HEK293 (cell line): ENCODE measurements around the gene MCTP1.

Experiments
- CTCF ChIA-PET: fragments of 350-600 bp; formaldehyde crosslinking; extraction: SDS; loops from one replicate; lab custom pipeline; 2021; ENCODE audit warnings: antibody characterized with exemption; lab: Yijun Ruan, JAX
- POLR2A ChIA-PET: fragments of 300-600 bp; formaldehyde crosslinking; extraction: SDS; loops from one replicate; lab custom pipeline; 2020; ENCODE audit warnings: antibody characterized with exemption, inconsistent platforms; lab: Yijun Ruan, JAX
- H3K27ac ChIP-seq: fragments of 200-500 bp; sonication (Bioruptor generic); 2 replicates; pipeline ENCODE4 v1.5.1; 2014; ENCODE audit warnings: low read depth, low read length, control low read depth, inconsistent platforms; ENCODE audit errors: extremely low read depth
- H3K36me3 ChIP-seq, 2 experiments: fragments of 200-500 bp in 1 of 2; sonication (Bioruptor generic) in 1 of 2; 1 replicate in 1 of 2; 2 replicates in 1 of 2; pipeline ENCODE4 v1.5.1; 2014 to 2017; ENCODE audit warnings: inconsistent platforms in 2 of 2, low read length in 2 of 2; ENCODE audit not compliant: control insufficient read depth in 2 of 2, insufficient read depth in 1 of 2
- H3K4me1 ChIP-seq: fragments of 200-500 bp; sonication (Bioruptor generic); 2 replicates; pipeline ENCODE4 v1.5.1; 2014; ENCODE audit warnings: mild to moderate bottlenecking, low read length, inconsistent platforms; ENCODE audit not compliant: control insufficient read depth, insufficient read depth
- H3K4me3 ChIP-seq: 2 replicates; pipeline ENCODE4 v1.5.1; 2011; ENCODE audit warnings: low read depth, mild to moderate bottlenecking, control low read depth, low read length, moderate library complexity
- H3K9me3 ChIP-seq: fragments of 200-500 bp; sonication (Bioruptor generic); 2 replicates; pipeline ENCODE4 v1.5.1; 2014; ENCODE audit warnings: low read depth, low read length, inconsistent platforms; ENCODE audit not compliant: control insufficient read depth, insufficient read depth
- EGR2 ChIP-seq: fragments of 450-650 bp; formaldehyde crosslinking; IDR thresholded peaks from 2 replicates; pipeline ENCODE4 v1.5.1; 2016; ENCODE audit warnings: low read depth, missing biosample characterization, missing genetic modification characterization
- GLIS2 ChIP-seq: fragments of 450-650 bp; formaldehyde crosslinking; IDR thresholded peaks from 2 replicates; pipeline ENCODE4 v1.5.1; 2016; ENCODE audit warnings: missing biosample characterization, missing genetic modification characterization
- PRDM4 ChIP-seq: fragments of 450-650 bp; formaldehyde crosslinking; IDR thresholded peaks from 2 replicates; pipeline ENCODE4 v1.5.1; 2017; ENCODE audit warnings: missing biosample characterization, missing genetic modification characterization
- REST ChIP-seq: fragments of 450-650 bp; formaldehyde crosslinking; IDR thresholded peaks from 2 replicates; pipeline ENCODE4 v1.5.1; 2016; ENCODE audit warnings: missing biosample characterization, missing genetic modification characterization
- SALL2 ChIP-seq: fragments of 450-650 bp; formaldehyde crosslinking; IDR thresholded peaks from 2 replicates; pipeline ENCODE4 v1.5.0; 2017; ENCODE audit warnings: missing biosample characterization, mild to moderate bottlenecking, missing genetic modification characterization, borderline replicate concordance
- ZBTB11 ChIP-seq: fragments of 450-650 bp; formaldehyde crosslinking; conservative IDR thresholded peaks from 2 replicates; pipeline ENCODE4 v1.5.1; 2016; ENCODE audit warnings: low read depth, missing biosample characterization, missing genetic modification characterization
- ZBTB48 ChIP-seq: fragments of 450-650 bp; formaldehyde crosslinking; IDR thresholded peaks from 2 replicates; pipeline ENCODE4 v1.5.1; 2016; ENCODE audit warnings: missing biosample characterization, missing genetic modification characterization
- ZFP69B ChIP-seq: fragments of 450-650 bp; formaldehyde crosslinking; IDR thresholded peaks from 2 replicates; pipeline ENCODE4 v1.5.1; 2016; ENCODE audit warnings: missing biosample characterization, missing genetic modification characterization
- ZNF133 ChIP-seq: fragments of 450-650 bp; formaldehyde crosslinking; IDR thresholded peaks from 2 replicates; pipeline ENCODE4 v1.5.1; 2016; ENCODE audit warnings: missing biosample characterization, missing genetic modification characterization
- ZNF274 ChIP-seq, 2 experiments: fragments of 200-500 bp in 1 of 2; fragments of 450-650 bp in 1 of 2; sonication (Bioruptor generic) in 1 of 2; formaldehyde crosslinking in 1 of 2; IDR thresholded peaks; 2 replicates each; pipeline versions ENCODE4 v1.5.1 to v1.6.1; 2014 to 2016; ENCODE audit warnings: borderline replicate concordance in 1 of 2, inconsistent platforms in 1 of 2, low read length in 1 of 2, missing biosample characterization in 1 of 2, missing genetic modification characterization in 1 of 2
- ZNF280D ChIP-seq: fragments of 450-650 bp; formaldehyde crosslinking; IDR thresholded peaks from 2 replicates; pipeline ENCODE4 v1.5.1; 2016; ENCODE audit warnings: missing biosample characterization, missing genetic modification characterization
- ZNF394 ChIP-seq: fragments of 450-650 bp; formaldehyde crosslinking; IDR thresholded peaks from 2 replicates; pipeline ENCODE4 v1.5.1; 2016; ENCODE audit warnings: missing biosample characterization, missing genetic modification characterization, mild to moderate bottlenecking, moderate library complexity, borderline replicate concordance
- ZNF433 ChIP-seq: fragments of 450-650 bp; formaldehyde crosslinking; IDR thresholded peaks from 2 replicates; pipeline ENCODE4 v1.5.1; 2016; ENCODE audit warnings: missing biosample characterization, missing genetic modification characterization, low read depth
- ZNF558 ChIP-seq: fragments of 450-650 bp; formaldehyde crosslinking; IDR thresholded peaks from 2 replicates; pipeline ENCODE4 v1.5.1; 2016; ENCODE audit warnings: missing biosample characterization, missing genetic modification characterization
- ZNF621 ChIP-seq: fragments of 450-650 bp; formaldehyde crosslinking; IDR thresholded peaks from 2 replicates; pipeline ENCODE4 v1.5.1; 2017; ENCODE audit warnings: missing biosample characterization, missing genetic modification characterization
- ZNF677 ChIP-seq: fragments of 450-650 bp; IDR thresholded peaks from 2 replicates; pipeline ENCODE4 v1.5.0; 2018; ENCODE audit warnings: missing biosample characterization, mild to moderate bottlenecking, missing genetic modification characterization, moderate library complexity
- ZNF785 ChIP-seq: fragments of 450-650 bp; formaldehyde crosslinking; IDR thresholded peaks from 2 replicates; pipeline ENCODE4 v1.5.1; 2016; ENCODE audit warnings: missing biosample characterization, missing genetic modification characterization
- ZSCAN16 ChIP-seq: fragments of 450-650 bp; formaldehyde crosslinking; IDR thresholded peaks from 2 replicates; pipeline ENCODE4 v1.5.1; 2016; ENCODE audit warnings: missing biosample characterization, missing genetic modification characterization

Gene MCTP1

GRCh38 chr5:94807985-94808384, 476.9 kb downstream of the MCTP1 start (continued):
- TF ChIP-seq ZNF280D (tag by site-specific recombination) (no peak), ZNF677 (tag by site-specific recombination) (no peak)

- Histone ChIP-seq H3K36me3 (no peaks in the 10 kb centered on the region), H3K9me3 (no peaks in the 10 kb centered on the region), H3K4me3 (no peak overlapping the region), H3K4me1 (no peaks in the 10 kb centered on the region), H3K27ac (no peak overlapping the region)
- TF ChIP-seq ZSCAN16 (tag by site-specific recombination), result no peak
- no peak for TF ChIP-seq ZNF621 (tag by site-specific recombination)
- TF ChIP-seq REST (tag by site-specific recombination), result peak; percentile 92
- ChIA-PET CTCF (no interaction called here), POLR2A (no interaction called here)
Observed at GRCh38 chr5:94802450-94802849, 482.4 kb downstream of the MCTP1 start.

GRCh38 chr5:94796586-94796985, 488.3 kb downstream of the MCTP1 start:
- no peaks in the 10 kb centered on the region for H3K4me1 ChIP-seq
- CTCF ChIA-PET, result no interaction called here
- H3K27ac ChIP-seq, result no peak overlapping the region
- no peak overlapping the region for H3K4me3 ChIP-seq
- no peaks in the 10 kb centered on the region for H3K9me3 ChIP-seq
- H3K36me3 ChIP-seq, result no peaks in the 10 kb centered on the region
- TF ChIP-seq GLIS2 (tag by site-specific recombination) (no peak), ZNF433 (tag by site-specific recombination) (no peak), SALL2 (tag by site-specific recombination) (no peak), ZBTB11 (tag by site-specific recombination) (no peak), ZFP69B (no peak), ZNF133 (tag by site-specific recombination) (no peak), EGR2 (tag by site-specific recombination) (no peak), PRDM4 (no peak), ZNF558 (tag by site-specific recombination) (no peak), ZNF785 (tag by site-specific recombination) (no peak), ZNF274 (IDR thresholded peaks at IDR 0.05; ENCODE audit: low read length) (no peak), ZNF274 (tag by site-specific recombination; IDR thresholded peaks at IDR 0.05; ENCODE audit: borderline replicate concordance) (no peak), ZBTB48 (tag by site-specific recombination) (no peak), ZNF394 (tag by site-specific recombination) (no peak)
- POLR2A ChIA-PET, result no interaction called here
